Liver (tissue), 3 donors: ENCODE measurements around the gene ASTN1.

Experiments used
- EGR1 ChIP-seq, 2 donors: IDR thresholded peaks; 2 replicates each; pipeline ENCODE4 v1.6.1; 2016 to 2018; ENCODE audit warnings: antibody characterized with exemption in 2 of 2, low read depth in 2 of 2
- GABPA ChIP-seq, 2 donors: IDR thresholded peaks in 1 of 2; conservative IDR thresholded peaks in 1 of 2; 2 replicates each; pipeline ENCODE4 v1.6.1; 2016; ENCODE audit warnings: antibody characterized with exemption in 2 of 2, mild to moderate bottlenecking in 1 of 2, moderate library complexity in 1 of 2
- JUND ChIP-seq, 2 donors: IDR thresholded peaks; 2 replicates each; pipeline ENCODE4 v1.6.1; 2016; ENCODE audit warnings: antibody characterized with exemption in 2 of 2
- RAD21 ChIP-seq, 2 donors: IDR thresholded peaks; 2 replicates each; pipeline ENCODE4 v1.6.1; 2016; ENCODE audit warnings: antibody characterized with exemption in 2 of 2, mild to moderate bottlenecking in 2 of 2
- SP1 ChIP-seq: IDR thresholded peaks from 2 replicates; pipeline ENCODE4 v1.6.1; 2018; ENCODE audit warnings: antibody characterized with exemption, mild to moderate bottlenecking
- TAF1 ChIP-seq: conservative IDR thresholded peaks from 2 replicates; pipeline ENCODE4 v1.6.1; 2016; ENCODE audit warnings: antibody characterized with exemption, mild to moderate bottlenecking
- YY1 ChIP-seq: IDR thresholded peaks from 2 replicates; pipeline ENCODE4 v1.6.1; 2016; ENCODE audit warnings: antibody characterized with exemption, mild to moderate bottlenecking
- TF ChIP-seq, protein P1 (sequence below): fragments of 150-350 bp; IDR thresholded peaks from 2 replicates; pipeline ENCODE4 v1.5.1; 2017; ENCODE audit warnings: improper control_type of control experiment, low read depth, low read length; ENCODE audit not compliant: missing input control
- TF ChIP-seq, protein P2 (sequence below): IDR thresholded peaks from 2 replicates; pipeline ENCODE4 v1.6.1; 2016; ENCODE audit warnings: antibody characterized with exemption
- TF ChIP-seq, protein P3 (sequence below): IDR thresholded peaks from 2 replicates; pipeline ENCODE4 v1.6.1; 2016; ENCODE audit warnings: antibody characterized with exemption, mild to moderate bottlenecking
- TF ChIP-seq, protein P4 (sequence below): IDR thresholded peaks from 2 replicates; pipeline ENCODE4 v1.6.1; 2016; ENCODE audit warnings: antibody characterized with exemption
- donor health status: healthy.
- donor health status: healthy.

DNA sequence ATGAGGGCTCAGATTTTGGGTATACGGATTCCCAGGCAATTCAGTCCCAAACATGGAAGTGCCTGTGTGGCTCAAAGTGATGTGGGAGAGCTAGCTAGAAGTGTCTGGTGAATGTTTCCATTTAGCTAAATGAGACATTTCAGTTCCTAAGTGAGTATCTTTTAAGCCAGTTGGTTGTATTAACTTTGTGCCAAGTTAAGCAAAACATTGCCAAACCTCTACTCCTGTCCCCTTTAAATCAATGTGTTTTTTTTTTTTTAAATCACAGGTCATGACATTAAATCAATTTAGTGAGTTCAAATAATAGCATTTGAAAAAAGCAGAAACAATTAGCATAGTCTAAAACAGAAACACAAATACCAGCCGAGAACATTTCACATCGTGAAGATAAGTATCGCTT, 230.1 kb downstream of the ASTN1 start:
- TF ChIP-seq, protein P1, sequence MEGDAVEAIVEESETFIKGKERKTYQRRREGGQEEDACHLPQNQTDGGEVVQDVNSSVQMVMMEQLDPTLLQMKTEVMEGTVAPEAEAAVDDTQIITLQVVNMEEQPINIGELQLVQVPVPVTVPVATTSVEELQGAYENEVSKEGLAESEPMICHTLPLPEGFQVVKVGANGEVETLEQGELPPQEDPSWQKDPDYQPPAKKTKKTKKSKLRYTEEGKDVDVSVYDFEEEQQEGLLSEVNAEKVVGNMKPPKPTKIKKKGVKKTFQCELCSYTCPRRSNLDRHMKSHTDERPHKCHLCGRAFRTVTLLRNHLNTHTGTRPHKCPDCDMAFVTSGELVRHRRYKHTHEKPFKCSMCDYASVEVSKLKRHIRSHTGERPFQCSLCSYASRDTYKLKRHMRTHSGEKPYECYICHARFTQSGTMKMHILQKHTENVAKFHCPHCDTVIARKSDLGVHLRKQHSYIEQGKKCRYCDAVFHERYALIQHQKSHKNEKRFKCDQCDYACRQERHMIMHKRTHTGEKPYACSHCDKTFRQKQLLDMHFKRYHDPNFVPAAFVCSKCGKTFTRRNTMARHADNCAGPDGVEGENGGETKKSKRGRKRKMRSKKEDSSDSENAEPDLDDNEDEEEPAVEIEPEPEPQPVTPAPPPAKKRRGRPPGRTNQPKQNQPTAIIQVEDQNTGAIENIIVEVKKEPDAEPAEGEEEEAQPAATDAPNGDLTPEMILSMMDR = no peak
- no peak for TF ChIP-seq JUND (IDR thresholded peaks at IDR 0.05)
- no peak for TF ChIP-seq YY1
- TF ChIP-seq, protein P2, sequence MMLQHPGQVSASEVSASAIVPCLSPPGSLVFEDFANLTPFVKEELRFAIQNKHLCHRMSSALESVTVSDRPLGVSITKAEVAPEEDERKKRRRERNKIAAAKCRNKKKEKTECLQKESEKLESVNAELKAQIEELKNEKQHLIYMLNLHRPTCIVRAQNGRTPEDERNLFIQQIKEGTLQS = no peak
- TF ChIP-seq EGR1 (IDR thresholded peaks at IDR 0.05; ENCODE audit: low read depth in 2 of 2) = no peak
- TF ChIP-seq, protein P3, sequence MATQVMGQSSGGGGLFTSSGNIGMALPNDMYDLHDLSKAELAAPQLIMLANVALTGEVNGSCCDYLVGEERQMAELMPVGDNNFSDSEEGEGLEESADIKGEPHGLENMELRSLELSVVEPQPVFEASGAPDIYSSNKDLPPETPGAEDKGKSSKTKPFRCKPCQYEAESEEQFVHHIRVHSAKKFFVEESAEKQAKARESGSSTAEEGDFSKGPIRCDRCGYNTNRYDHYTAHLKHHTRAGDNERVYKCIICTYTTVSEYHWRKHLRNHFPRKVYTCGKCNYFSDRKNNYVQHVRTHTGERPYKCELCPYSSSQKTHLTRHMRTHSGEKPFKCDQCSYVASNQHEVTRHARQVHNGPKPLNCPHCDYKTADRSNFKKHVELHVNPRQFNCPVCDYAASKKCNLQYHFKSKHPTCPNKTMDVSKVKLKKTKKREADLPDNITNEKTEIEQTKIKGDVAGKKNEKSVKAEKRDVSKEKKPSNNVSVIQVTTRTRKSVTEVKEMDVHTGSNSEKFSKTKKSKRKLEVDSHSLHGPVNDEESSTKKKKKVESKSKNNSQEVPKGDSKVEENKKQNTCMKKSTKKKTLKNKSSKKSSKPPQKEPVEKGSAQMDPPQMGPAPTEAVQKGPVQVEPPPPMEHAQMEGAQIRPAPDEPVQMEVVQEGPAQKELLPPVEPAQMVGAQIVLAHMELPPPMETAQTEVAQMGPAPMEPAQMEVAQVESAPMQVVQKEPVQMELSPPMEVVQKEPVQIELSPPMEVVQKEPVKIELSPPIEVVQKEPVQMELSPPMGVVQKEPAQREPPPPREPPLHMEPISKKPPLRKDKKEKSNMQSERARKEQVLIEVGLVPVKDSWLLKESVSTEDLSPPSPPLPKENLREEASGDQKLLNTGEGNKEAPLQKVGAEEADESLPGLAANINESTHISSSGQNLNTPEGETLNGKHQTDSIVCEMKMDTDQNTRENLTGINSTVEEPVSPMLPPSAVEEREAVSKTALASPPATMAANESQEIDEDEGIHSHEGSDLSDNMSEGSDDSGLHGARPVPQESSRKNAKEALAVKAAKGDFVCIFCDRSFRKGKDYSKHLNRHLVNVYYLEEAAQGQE = no peak
- TF ChIP-seq, protein P4, sequence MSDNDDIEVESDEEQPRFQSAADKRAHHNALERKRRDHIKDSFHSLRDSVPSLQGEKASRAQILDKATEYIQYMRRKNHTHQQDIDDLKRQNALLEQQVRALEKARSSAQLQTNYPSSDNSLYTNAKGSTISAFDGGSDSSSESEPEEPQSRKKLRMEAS = no peak
- no peak for TF ChIP-seq SP1
- no peak for TF ChIP-seq TAF1
- TF ChIP-seq GABPA (IDR thresholded peaks at IDR 0.05 in 1 of 2, conservative IDR thresholded peaks at IDR 0.05 in 1 of 2) = no peak
- no peak for TF ChIP-seq RAD21 (IDR thresholded peaks at IDR 0.05)
